GM21447 (cell line): ENCODE data around the gene KRTAP22-1.

Experiments
- ATAC-seq: cut with Tn5 transposase; IDR thresholded peaks from one replicate; pipeline ENCODE4 v1.9.1; 2021; ENCODE audit not compliant: unreplicated experiment

The KRTAP22-1 gene

DNA sequence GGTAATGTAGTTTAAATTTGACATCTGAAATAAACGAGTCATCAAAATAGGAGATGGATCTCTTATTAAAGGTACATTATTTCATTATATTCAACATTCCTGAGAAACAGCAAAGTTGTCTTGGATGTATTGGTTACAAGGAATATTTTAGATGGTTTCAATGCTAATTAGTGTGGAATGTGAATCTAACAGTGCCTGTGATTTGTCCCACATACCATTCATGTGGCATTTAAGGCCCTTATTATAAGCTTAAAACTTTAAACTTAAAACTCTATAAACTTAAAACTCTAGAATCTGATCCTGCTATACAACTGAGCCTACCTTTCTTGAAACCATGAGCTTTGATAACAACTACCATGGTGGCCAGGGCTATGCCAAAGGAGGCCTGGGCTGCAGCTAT lies at the start of gene KRTAP22-1:
Gene KRTAP22-1 (plus strand): TSS at position 301 of the 400 bp plus-strand sequence.
- no peak for ATAC-seq

DNA sequence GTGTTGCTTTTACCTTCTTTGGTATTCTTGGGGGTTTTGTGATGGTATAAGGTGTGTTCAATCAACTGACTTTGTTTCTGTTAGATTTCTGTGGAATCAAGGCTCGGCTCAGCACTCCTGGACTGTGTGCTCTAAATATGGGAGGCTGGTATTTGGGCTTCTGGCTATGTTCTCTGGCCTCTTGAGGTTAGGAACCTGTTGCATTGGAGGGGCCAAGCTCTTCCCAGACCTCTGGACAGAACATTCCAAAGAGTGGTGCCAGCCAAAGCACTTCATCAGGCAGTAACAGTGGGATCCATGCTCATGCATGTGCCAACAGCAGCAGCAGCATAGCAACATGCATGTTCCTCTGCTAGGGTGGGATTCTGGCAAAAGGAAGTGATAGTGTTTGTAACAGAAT lies 48.1 kb upstream of the KRTAP22-1 start:
- no peak for ATAC-seq

- ATAC-seq, result no peak
Observed at GRCh38 chr21:30555095-30555494, 45.8 kb upstream of the KRTAP22-1 start.

GRCh38 chr21:30561264-30561895 lies 39.5 kb upstream of the KRTAP22-1 start, which contains the start of gene KRTAP19-7:
KRTAP19-7 (minus strand) TSS chr21:30561314; CDS start chr21:30561289, 25 bp downstream.
- ATAC-seq, result no peak

GRCh38 chr21:30561957-30562356 lies 38.9 kb upstream of the KRTAP22-1 start:
- ATAC-seq, result no peak

- ATAC-seq, result no peak
Observed at GRCh38 chr21:30563072-30563471, 37.8 kb upstream of the KRTAP22-1 start.

- ATAC-seq, result no peak
Observed at GRCh38 chr21:30563630-30564029, 37.3 kb upstream of the KRTAP22-1 start.

- no peak for ATAC-seq
Observed at GRCh38 chr21:30567617-30568016, 33.3 kb upstream of the KRTAP22-1 start.

GRCh38 chr21:30577766-30578165 lies 23.1 kb upstream of the KRTAP22-1 start:
- no peak for ATAC-seq

DNA sequence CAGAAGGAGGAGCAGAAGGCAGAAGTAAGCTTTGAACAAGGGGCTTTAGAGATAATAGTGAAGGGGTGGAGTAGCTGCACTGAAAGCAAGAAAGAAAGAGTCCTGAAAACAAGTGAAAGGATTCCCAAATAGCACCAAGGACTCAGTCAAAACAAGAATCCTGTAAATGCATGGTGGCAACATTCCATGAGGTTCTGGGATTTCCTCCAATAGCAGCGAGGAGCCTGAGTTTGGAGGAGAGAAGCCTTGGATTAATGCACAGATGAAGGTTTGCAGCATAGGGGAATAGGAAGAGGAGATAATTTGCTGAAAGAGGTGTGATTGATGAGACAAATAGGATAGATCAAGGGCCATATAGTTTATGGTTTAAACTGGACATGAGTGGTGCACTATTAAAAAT lies 21.5 kb upstream of the KRTAP22-1 start:
- no peak for ATAC-seq

- no peak for ATAC-seq
Observed at GRCh38 chr21:30580132-30580531, 20.8 kb upstream of the KRTAP22-1 start.

DNA sequence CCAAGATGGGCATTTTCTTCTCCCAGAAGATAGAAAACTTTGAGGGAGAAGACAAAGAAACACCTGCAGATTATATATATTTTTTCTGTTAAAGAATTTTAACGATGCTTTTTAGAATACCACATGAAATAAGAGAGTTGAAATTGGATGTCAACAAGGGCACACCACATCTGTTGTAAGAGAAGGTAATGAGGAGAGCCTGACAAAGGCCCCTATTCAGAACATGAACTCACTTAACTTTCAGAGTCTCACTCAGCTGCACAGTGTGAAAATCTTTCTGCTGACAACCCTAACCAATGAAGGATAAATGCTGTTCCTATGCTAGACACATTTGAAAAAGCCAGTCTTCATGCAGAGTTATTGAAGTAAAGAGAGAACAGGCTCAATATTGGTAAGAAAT lies 18.0 kb upstream of the KRTAP22-1 start:
- ATAC-seq, result no peak

DNA sequence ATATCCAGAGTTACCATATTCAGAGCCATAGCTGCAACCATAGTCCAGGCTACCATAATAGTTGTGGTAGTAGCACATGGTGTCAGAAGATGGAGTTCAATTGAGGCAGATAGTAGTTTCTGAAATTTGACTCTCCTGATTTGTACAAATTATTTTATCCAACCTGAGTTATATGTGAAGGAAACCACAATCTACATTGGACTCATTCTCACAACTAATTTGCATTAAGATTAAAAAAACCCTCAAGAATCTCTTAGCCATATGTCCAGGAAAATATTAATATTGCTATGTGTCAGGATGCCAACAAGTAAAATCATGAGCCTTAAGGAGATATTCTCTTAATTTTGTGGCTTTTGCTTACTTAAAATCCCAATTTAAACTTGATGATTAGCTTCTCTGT lies 10.6 kb upstream of the KRTAP22-1 start, which contains the start of gene KRTAP22-2:
Gene KRTAP22-2 (minus strand): TSS at position 101 of the 400 bp plus-strand sequence.
- ATAC-seq, result no peak

DNA sequence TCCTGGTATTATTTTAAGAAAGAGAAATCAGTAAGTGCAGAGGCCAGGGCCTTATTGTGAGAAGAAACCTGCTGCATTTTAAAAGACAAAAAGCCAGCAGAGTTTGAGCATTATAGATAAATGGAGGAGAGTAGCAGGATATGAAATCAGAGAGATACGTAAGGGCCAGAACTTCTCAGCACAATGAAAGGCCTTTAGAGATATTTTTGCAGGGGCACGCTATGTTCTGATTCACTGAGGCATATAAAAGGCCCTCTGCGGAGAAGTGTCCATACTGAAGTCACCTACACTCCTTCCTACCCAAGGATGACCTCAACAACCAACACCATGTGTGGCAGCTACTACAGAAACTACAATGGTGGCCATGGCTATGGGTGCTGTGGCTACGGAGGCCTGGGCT lies 8.7 kb upstream of the KRTAP22-1 start, which contains the start of gene KRTAP6-3:
Gene KRTAP6-3 (plus strand): TSS at position 301 of the 400 bp plus-strand sequence. CDS start 6 bp downstream, at position 307.
- ATAC-seq, result no peak

DNA sequence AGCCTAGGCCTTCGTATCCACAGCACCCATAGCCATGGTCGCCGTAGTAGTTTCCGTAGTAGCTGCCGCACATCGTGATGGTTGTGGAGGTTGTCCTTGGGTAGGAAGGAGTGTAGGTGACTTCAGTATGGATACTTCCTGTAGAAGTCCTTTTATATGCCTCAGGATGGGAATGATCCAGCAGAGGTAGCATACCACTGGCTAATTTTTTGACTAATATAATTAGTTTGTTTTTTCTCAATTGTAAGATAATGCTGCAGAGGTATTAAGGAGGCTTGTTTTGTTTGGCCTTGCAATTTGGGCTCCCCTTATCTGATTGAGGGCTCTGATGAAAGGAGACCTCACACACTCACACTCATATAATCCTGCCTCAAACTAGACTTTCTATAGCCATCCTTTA lies 2.1 kb upstream of the KRTAP22-1 start, which contains the start of gene KRTAP6-2:
Gene KRTAP6-2 (minus strand): TSS at position 101 of the 400 bp plus-strand sequence. CDS start 28 bp downstream, at position 73.
- no peak for ATAC-seq

DNA sequence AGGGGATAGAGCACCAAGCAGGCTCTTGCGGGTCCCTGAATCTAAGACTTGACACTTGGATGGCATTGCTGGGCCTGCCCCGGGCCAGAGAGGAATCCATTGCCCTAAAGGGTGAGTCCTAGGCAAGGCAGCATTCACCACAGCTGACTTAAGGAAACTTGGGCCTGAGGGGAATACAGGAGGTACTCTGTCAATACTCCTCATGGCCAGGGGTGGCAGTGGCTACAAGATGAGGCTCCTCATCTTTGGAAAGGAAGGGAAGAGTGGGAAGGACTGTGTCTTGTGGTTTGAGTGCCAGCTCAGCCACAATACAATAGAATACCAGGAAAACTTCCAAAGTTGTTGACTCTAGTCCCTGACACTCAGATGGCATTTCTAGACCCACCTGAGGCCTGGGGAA lies 5.1 kb downstream of the KRTAP22-1 start:
- ATAC-seq, result no peak

GRCh38 chr21:30612132-30612531 lies 11.2 kb downstream of the KRTAP22-1 start:
- no peak for ATAC-seq

DNA sequence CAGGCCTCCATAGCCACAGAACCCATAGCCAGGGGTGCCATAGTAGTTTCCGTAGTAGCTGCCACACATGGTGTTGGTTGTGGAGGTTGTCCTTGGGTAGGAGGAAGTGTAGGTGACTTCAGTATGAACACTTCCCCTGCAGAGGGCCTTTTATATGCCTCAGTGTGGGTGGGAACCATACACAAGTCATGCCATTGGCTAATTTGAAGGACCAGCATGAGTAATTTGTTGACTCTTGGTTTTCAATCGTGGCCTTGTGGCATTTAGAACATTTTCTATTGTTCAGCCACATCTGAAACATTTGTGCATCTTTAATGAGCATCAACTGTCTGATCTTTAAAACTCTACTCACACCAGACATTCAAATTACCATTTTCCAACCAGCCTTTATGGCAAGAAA lies 12.9 kb downstream of the KRTAP22-1 start, which contains the start of gene KRTAP6-1:
Gene KRTAP6-1 (minus strand): TSS at position 95 of the 400 bp plus-strand sequence. CDS start 26 bp downstream, at position 69.
- ATAC-seq, result no peak

DNA sequence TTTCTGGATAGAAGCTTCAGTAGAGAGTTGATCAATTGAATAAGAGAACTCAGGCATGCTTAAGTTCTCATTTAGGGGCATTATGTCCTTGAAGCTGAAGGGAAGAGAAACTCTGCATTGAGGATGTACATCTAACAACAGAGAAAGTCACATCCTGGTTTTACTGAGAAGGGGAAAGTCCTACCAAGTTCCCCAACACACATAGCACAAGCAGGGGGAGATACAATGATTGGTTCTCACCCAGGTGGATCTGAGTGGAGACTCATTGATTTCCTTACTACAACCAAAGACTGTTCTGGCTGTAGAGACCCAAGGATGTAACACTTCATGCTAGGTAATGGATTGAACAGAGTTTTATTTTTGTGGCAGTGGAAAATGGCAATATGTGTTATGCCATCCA lies 14.3 kb downstream of the KRTAP22-1 start:
- no peak for ATAC-seq

GRCh38 chr21:30616125-30616524 lies 15.2 kb downstream of the KRTAP22-1 start, which contains the start of gene KRTAP20-1:
KRTAP20-1 (plus strand) TSS chr21:30616425; CDS start chr21:30616455, 30 bp downstream.
- no peak for ATAC-seq

GRCh38 chr21:30620080-30620479 lies 19.2 kb downstream of the KRTAP22-1 start:
- ATAC-seq, result no peak

DNA sequence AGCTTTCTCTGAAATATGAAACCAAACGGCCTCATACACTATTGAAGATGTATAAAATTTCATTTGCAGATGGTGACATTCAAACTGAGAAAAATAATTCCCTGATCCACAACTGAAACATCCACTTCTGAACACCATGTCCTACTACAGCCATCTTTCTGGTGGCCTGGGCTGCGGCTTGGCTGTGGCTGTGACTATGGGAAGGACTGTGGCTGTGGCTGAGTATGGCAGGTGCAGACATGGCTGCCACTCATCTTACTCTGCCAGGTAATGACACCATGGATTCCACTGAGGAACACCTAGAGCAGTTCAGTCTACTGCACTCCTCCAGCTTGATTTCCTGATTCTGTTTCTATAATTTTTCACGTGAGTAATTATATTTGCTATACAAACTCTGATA lies 19.6 kb downstream of the KRTAP22-1 start, which contains the start of gene KRTAP20-4:
Gene KRTAP20-4 (plus strand): TSS at position 106 of the 400 bp plus-strand sequence.
- no peak for ATAC-seq
